Stimulated activated CD8-positive, alpha-beta memory T cell treated with anti-CD3 and anti-CD28 coated beads, Interleukin-4, amount 100 ng/mL, for 4 hours (primary cell): ENCODE measurements around the gene MAP10.

ENCODE experiments used
- DNase-seq, 2 donors: peaks; one replicate each; pipeline ENCODE4 v3.0.0-alpha.2; 2020; ENCODE audit warnings: low read depth in 2 of 2, low spot score in 1 of 2

MAP10 gene

DNA sequence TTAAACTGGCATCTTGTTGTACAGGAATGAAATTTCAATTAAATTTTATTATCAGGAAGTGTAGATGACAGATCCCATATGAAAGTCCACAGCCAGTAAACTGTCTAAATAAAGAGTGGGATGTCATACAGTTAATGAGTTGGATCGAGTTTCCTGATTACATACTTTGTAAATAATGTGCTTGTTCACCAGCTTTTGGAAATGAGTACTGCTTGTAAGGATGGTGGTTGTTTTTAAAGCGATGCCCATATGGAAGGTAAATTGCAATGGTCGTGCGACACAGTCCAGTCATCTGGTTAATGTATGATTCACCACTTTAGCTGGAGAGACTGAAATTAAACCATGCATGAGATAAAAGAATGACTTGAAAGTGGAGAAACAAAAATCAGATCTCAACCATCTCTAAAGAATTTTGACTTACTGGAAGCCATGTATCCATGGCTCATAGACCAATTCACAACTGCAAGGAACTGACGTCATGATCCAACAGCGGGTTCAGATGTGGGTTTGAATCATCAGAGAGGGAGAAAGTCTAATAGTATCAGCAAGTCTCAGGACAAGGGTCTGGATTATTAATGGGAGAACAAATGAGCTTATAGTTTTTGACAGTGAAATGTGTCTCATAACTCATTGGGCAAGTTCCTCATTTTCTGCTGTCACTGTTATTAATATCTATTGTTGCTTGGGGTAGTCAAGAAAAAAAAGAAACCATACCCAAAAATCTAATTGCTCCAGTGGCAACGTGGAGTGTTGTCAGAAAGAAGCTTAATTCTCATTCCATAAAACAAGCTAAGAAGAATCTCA lies 49.0 kb downstream of the MAP10 start:
- DNase-seq = no peak

DNA sequence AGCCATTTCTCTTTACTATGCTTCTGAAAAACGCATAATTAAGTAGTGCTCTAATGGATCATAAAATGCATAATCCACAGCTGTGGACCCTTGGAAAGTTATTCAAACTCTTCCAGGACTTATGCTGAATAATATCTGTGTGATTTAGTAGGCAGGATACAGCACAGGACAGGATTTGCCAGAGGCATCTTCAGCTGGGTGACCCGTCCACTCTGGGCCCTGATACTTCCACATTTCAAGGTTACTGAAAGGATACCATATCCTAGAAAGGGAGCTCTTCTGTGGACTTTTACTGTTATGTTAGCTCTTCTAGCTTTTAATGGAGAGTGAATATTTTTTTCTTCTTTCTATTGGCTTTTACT lies 49.6 kb downstream of the MAP10 start:
- no peak for DNase-seq

DNA sequence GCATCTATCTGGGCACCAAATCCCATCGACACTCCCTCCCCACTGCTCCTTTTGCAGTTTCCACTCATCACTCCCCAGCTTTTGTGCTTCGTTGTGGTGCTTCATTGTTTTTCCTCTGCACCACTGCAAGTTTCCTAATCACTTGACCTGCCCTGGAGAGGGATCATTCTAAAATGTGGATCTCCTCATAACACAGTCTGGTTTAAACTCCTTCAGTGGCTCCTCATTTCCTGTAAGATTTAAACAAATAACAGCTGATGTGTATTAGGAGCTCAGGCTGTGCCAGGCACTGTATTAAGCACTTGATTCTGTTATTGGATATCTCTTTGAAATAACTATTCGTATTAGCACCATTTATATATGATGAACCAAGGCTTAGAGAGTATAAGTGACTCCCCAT lies 51.3 kb downstream of the MAP10 start:
- no peak for DNase-seq
